HT-29 (cell line): ENCODE measurements around the gene NSD1. TPM values are rescaled to one million over a fixed set of nuclear protein-coding genes. Genes with fewer than 3 reads are reported as not detected.
"Not testable (repeated sequence)": the region's sequence is repeated elsewhere in the genome, so short reads cannot be mapped to it uniquely, and the experiment has no call there.

Experiments
- DNase-seq: peaks from one replicate; pipeline ENCODE4 v3.0.0-alpha.2; 2015; ENCODE audit warnings: low spot score
- total RNA-seq: library from RNA; depleted of rRNA; stranded (reverse); fragments of >200 nt; shearing (Covaris generic); gene quantifications from 2 replicates; pipeline ENCODE4 v1.2.3, GENCODE V29; 2014

NSD1 gene
- total RNA-seq, 1 experiment from 2014 or later, result 29.4 TPM

DNA sequence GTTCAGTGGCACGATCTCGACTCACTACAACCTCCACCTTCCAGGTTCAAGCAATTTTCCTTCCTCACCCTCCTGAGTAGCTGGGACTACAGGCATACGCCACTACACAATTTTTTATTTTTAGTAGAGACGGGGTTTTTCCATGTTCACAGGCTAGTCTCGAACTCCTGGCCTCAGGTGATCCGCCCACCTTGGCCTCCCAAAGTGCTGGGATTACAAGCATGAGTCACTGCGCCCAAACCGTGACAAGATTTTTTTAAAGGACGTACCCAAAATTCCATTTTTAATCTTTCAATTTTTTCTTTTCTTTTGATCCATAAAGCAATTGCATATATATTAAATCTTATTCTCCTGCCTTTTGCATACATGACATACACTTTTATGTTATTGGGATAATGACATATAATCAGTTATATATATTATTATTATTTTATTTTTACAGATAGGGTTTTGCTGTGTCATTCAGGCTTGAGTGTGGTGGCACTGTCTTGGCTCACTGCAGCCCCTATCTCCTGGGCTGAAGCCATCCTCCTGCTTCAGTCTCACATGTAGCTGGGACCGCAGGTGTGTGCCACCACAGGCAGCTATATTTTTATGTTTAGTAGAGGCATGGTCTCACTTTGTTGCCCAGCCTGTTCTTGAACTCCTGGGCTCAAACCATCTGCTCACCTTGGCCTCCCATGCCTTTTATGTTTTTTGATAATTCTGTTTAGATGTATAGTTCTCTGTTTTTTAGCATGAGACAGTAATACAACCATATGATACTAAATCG, 98.1 kb downstream of the NSD1 start:
- DNase-seq, result no peak

DNA sequence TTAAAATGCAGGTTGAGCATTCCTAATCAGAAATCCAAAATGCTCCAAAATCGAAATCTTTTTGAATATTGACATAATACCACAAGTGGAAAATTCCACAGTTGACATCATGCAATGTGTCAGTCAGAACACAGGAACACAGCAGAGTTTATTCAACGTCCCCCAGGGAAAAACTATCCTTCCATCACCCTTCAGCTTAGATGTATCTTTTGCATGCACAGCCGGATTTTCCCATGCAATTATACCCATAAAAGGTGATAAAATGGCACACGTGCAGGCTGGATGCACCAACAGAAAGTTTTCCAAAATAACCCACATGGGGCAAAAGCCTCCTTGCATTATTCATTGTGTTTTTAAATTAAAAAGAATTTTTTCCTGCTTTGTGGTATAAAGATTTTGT, 98.8 kb downstream of the NSD1 start:
- no peak for DNase-seq

DNA sequence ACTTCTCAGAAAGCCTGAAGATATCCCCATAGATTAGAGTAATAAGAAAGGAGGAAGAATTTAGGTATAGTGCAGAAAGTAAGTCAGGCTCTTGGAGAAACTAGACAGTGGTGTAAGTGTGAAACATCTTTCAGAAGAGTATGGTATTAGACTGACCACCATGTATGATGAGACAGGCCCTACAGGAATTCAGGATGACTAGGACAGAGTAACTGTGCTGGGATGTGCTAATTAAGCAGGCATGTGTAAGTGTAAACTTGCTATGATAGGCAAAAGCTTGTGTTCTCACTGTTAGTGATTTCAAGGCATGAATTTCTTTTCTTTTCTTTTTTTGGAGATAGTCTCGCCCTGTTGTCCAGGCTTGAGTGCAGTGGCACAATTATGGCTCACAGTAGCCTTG, 99.2 kb downstream of the NSD1 start:
- DNase-seq, result no peak

DNA sequence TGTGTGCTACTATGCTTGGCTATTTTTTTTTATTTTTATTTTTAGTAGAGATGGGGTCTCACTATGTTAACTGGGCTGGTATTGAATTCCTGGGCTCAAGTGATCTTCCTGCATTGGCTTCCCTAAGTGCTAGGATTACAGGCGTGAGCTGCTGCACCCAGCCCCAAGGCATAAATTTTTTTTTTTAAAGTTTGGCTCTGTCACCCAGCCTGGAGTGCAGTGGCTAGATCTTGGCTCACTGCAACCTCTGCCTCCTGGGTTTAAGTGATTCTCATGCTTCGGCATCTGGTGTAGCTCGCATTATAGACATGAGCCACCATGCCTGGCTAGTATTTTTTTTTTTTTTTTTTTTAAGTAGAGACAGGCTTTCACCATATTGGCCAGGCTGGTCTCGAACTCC, 99.6 kb downstream of the NSD1 start:
- DNase-seq, result no peak

DNA sequence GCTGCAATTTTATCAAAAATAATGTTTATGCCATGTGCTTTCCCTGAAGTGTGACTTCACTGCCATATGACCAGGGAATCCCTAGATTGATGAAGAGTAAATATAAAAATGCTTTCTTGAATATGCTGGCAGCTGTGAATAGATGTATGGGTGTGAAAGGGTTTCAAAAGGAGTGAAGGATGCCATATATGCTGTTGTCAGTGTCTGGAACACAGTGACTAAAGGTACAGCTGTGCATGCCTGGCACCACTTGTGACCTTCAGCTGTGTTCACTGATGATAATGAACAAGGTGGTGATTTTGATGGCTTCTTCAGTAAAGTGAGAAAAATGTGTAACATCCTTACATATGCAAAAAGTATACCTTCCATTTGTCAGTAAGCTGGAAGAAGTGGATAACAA, 100.2 kb downstream of the NSD1 start:
- no peak for DNase-seq

DNA sequence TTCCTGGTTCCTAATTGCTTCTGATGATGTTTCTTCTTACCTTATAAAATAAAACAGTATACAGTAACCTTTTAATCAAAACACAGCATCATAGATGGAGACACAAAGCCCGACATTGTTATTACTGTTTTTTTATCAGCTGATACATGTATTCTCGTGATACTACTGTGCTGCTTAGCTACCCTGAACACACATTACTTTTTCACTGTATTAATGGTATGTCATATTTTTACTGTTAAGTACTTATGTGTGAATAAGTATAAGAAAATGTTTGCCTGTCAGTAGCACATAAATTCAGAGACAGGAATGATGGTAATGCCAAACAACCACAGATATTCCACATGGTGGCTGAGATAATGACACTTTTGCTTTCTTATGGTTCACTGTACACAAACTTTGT, 101.3 kb downstream of the NSD1 start:
- no peak for DNase-seq

DNA sequence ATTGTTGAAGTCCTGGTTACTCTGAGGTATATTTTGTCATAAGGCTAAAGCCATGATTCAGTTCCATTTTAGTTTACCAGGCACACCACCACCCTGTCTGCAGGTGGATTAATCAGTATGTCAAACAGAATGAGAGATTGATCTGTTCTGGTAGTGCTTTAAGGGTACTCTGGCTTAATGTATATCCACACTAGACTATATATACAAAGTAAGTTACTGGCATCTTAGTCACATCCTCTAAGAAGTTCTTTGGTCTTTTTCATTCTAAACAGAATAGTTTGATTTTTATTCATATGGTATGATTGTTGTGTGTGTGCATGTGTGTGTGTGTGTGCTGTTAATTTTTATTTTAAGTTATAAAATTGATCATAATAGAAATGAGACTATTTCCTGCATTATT, 108.2 kb downstream of the NSD1 start:
- DNase-seq, result no peak

DNA sequence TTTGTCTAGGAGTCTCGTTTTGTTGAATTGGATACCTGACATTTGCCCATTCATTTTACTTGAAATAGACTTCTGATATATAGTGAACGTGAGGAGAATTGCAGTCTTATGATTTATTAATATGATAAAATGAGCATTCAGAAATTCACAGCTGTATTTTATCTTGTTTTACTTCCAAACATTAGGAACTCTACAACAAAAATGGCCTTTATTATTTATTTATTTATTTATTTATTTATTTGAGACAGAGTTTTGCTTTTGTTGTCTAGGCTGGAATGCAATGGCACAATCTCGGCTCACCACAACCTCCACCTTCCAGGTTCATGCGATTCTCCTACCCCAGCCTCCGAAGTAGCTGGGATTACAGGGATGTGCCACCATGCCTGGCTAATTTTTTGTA, 108.7 kb downstream of the NSD1 start:
- no peak for DNase-seq

DNA sequence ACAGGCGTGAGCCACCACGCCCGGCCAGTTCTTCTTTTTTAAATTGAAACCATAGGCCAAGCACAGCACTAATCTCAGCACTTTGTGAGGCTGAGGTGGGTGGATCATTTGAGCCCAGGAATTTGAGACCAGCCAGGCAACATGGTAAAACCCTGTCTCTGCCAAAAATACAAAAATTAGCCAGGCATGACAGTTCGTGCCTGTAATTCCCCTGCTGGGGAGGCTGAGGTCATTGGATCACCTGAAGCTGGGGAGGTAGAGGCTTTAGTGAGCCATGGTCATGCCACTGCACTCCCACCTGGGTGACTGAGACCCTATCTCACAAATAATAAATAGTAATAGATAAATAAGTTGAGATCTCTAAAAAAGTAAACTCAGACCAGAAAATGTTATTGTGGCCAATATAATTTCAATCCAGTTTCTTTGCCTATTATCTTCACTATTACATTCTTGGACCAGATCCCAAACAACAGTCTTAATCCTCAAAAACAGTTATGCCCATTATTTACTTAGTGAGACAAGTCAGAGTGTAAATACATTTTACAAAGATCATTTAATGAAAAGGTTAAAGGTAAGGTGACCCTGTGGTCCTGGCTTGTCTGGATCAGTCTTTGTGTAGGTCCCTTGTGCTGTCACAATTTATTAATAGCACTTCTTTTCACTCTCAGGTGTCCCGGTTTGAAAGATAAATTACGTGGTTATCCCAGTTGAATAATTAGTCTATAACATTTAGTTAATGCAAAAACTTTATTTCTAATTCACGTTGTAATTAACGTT, 116.4 kb downstream of the NSD1 start:
- DNase-seq, result no peak

DNA sequence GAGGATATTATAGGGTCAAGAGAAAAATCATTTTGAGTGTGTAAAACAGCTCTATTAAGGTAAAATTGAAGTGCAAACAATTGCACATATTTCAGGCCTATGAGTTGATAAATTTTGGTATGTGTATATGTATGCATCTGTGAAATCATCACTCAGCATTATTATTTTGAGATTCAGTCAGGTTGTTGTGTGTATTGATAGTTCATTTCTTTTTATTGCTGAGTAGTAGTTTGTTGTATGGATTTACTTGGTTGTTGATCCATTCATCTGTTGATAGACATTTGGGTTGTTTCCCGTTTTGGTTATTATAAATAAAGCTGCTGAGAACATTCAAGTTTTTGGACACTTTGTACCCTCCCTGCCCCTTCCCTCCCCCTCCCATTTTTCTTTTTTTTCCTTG, 119.7 kb downstream of the NSD1 start:
- no peak for DNase-seq

DNA sequence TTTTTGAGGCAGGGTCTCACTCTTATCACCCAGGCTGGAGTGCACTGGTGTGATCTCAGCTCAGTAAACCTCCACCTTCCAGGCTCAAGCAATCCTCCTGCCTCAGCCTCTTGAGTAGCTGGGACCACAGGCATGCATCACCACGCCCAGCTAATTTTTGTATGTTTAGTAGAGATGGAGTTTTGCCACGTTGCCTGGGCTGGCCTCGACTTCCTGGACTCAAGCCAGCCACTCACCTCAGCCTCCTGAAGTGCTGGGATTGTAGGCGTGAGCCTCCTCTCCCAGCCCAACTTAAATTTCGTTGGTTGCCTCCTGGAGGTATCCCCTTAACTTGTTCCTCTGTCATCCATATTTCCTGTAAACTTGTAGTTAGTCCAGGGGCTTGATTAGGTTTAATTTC, 122.7 kb downstream of the NSD1 start:
- no peak for DNase-seq

DNA sequence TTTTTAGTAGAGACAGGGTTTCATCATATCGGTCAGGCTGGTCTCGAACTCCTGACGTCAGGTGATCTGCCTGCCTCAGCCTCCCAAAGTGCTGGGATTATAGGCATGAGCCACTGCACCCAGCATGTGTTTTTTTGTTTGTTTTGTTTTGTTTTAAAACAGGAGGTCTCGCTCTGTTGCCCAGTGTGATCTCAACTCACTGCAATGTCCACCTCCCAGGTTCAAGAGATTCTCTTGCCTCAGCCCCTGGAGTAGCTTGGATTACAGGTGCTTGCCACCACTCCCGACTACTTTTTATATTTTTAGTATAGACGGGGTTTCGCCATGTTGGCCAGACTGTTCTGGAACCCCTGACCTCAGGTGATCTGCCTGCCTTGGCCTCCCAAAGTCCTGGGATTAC, 125.1 kb downstream of the NSD1 start:
- not testable (repeated sequence) for DNase-seq

DNA sequence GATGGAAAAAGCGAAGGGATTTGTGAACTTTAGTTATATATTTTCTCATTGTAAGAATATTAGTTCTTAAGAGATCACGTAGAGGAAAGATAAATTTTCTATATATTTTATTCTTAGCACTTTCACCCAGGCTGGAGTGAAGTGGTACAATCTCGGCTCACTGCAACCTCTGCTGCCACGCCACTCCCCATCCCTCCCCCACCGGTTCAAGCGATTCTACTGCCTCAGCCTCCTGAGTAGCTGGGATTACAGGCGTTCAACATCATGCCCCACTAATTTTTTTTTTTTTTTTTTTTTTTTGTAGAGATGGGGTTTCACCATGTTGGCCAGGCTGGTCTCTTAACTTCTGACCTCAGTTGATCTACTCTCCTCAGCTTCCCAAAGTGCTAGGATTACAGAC, 127.4 kb downstream of the NSD1 start:
- no peak for DNase-seq

DNA sequence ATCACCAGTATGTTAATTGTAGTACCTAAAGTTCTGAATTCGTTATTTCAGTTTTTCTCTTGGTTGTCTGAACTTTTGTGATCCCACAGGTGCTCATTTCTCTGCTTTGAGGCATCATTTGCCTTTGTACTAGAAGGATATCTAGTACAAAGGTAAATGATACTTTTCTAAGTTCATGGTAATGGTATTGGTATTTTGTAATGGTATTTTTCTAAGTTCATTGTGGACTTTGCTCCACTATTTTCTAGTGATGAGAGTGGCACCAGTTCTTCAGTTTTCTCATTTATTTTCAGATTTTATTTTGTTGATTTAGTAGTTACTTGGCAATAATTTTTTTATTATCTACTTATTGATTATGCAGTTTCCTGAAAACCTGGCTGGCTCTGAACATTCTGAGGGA, 127.9 kb downstream of the NSD1 start:
- DNase-seq, result no peak

DNA sequence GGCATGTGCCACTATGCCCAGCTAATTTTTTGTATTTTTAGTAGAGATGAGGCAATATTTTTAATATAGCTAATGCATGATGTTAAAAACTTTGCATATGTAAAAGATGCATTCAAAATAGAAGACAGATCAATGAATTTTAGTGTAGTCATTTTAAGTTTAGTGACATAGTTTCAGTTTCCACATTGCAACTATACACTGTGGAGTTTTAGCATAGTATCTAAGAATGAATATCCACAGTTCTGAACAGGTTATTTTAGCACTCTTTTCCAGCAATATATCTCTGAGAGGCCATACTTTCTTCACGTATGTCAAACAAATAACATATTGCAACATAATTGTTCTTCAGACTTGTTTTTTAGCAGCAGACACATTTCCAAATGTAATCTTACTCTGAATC, 130.6 kb downstream of the NSD1 start:
- DNase-seq, result no peak

DNA sequence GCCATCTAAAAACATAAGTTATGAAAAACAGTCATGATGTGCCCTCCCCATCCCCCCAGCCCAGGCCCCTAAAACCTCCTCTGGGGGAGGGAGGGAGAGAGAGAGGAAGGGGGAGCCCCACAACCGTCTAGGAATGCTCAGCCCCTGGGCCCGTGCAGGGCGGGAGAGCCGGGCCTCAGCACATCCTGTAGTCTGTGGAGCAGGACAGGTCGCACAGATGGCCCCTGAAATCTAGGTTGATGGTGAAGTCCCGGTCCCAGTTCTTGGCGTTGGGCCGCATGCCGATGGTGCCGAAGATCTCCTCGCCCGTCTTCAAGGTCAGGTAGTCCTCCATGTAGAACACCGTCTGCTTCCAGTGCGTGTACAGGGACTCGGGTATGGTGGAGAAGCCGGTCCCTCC, 131.8 kb downstream of the NSD1 start:
- no peak for DNase-seq

DNA sequence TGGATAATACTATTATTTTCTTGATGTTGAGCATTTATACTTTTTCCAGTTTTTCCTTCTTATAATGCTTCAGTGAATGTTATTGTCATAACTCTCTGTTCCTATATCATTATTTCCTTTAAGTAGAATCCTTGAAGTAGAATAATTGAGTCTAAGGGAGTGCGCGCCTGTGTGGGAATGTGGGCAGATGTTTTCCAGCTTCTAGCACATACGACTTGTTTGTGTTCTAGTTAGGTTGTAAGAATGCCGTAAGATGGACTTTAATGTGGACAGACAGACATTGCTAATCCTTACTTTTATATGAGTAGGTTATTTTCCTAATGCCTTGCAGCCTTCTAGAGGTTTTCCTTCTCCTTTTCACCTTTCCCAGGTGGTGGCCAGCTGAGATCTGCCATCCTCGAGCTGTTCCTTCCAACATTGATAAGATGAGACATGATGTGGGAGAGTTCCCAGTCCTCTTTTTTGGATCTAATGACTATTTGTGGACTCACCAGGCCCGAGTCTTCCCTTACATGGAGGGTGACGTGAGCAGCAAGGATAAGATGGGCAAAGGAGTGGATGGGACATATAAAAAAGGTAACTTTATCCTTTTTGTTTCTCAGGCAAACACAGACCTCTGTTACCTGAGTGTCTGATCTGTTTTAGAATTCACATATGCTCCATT, 135.8 kb downstream of the NSD1 start:
- DNase-seq, result no peak

DNA sequence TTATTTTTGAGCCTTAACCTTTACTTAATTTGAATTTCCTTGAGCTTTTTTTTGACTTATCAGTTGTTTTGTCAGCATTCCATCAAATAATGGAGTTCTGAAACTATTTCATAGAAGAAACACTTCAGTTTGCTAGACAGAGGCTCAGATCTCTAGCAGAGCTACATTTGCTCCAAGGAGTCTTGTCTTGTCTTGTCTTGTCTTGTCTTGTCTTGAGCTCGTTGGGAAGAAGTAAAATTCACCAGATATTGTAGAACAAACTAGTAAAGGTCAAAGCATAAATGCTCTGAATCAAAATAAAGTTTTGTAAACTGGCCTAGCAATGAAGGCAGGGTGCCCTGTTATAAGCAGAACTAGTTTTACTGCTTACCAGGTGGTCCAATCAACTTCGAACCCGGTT, 136.4 kb downstream of the NSD1 start:
- no peak for DNase-seq

DNA sequence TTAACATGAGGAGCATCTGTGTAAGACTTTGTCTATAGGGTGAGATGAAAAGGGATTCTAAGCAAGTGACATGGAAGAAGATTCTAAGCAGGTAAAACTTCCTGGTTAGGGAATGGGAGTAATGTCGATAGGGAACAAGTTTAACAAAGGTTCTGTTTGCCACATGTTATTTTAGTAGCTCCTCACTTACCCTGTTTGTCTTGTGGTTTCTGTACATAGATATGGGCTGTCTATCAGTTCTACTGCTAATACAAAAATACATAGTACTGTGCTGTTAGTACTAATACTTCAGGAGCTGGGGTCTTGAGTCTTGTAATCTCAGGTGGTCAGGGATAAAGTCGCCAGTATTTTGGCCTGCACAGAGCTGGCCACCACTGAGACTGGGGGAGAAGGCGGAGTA, 137.1 kb downstream of the NSD1 start:
- no peak for DNase-seq

DNA sequence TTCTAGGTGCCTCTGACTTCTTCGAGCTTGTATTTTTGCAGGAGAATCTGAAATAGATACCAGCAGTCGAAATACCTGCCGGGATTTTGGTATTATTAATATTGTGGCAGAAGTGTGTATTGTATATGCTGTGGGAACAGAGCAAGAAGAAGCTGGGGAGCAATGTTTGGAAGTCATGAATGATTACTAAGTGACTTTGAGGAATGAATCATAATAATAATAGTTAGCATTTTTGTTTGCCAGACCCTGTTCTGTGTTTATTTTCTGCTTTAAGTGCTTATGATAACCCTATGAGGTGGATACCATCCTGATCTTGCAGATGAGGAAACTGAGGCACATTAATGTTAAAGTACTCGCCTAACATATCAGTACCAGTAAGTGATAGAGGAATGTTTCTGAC, 137.5 kb downstream of the NSD1 start:
- DNase-seq, result no peak

DNA sequence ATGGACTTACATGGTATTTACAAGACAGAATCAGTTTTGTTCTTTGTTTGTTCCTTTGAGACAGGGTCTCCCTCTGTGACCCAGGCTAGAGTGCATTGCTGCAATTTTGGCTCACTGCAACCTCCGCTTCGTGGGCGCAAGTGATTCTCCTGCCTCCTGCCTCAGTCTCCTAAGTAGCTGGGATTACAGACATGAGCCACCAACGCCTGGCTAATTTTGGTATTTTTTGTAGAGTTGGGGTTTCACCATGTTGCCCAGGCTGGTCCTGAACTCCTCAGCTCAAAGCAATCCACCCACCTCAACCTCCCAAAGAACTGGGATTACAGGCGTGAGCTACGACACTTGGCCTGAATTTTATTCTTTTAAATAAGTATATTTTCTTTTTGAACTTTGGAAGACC, 142.3 kb downstream of the NSD1 start:
- no peak for DNase-seq

DNA sequence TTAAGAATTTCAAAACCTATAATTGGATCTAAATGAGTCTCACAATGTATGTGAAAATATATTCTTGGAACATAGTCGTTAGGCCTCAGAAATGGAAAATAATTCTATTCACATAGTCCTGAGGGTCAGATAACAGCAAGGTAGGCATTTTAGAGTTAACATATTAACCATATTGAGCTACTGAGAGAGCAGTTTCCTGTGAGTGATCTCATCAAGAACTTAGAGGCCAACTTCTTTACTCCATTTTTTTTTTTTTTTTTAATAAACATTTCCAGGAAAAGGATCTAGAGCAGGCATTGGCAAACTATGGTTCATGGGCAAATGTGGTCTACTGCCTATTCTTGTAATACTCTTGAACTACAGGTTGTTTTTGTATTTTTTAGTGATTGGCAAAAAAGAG, 143.3 kb downstream of the NSD1 start:
- no peak for DNase-seq

DNA sequence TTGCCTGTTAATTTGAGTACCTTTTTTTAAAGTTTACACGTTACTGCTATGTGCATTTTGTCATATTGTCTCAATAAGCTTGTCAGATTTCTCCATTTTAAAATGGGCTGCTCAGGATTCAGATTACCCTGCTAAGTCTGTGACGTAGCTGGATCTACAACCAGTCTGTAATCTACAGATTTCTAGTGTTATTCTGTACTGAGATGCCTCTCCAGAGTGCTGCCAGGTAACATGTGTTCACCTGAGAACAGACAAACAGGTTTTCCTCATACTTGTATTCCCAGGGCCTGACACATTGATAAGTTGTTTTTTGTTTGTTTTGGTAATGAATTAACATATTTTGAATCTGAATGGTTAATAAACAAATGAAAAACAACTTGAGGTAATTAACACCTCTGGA, 154.6 kb downstream of the NSD1 start:
- DNase-seq, result no peak
